ENCODE data around the gene PON1.

The PON1 gene

DNA sequence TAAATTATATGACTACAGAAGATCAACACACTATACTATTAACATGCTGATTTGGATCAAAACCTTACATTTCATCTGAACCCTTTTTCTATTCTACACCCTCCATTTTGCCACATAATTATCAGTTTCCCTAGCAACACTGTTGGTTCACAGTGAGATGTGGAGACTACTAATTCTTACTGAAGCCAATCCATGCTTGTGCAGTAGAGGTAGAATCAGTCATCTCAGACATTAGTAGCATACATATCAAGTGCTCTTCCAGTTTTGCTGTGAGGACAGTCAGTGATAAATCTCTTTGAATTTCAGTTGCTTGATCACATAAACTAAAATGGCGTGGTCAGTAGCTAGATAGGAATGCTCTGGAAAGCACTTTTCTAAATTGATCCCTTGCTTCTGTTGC, 70.3 kb downstream of the PON1 start:
- no peak for DNase-seq (ENCODE audit: low spot score)

DNA sequence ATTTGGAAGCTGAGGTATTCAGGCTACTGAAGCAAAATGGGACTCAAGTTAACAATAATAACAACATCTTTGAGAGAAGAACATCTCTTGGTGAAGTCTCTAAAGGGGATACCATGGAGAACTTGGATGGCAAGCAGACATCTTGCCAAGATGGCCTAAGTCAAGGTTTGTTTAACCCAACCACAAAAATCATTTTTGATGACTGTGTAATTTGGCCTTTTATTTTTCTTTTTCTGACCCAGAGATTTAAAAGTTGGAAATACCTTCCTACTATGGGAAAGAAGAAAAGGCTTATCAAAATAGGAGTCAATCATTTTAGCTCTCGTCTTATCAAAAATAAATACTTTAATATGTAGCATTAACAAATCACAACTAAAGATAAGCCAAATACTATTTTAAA, 72.4 kb downstream of the PON1 start:
- DNase-seq (ENCODE audit: low spot score): no peak

- no peak for DNase-seq (ENCODE audit: low spot score)
Measured at GRCh38 chr7:95250571-95250970, 73.8 kb downstream of the PON1 start.

All from Ammon's horn (tissue), 1 donor.